GM21360 (cell line): ENCODE data around the gene AGL.
"Not testable (repeated sequence)": the region's sequence is repeated elsewhere in the genome, so short reads cannot be mapped to it uniquely, and the experiment has no call there.

ENCODE experiments used
- ATAC-seq: cut with Tn5 transposase; IDR thresholded peaks from one replicate; pipeline ENCODE4 v1.9.1; 2021; ENCODE audit warnings: mild to moderate bottlenecking, moderate library complexity; ENCODE audit not compliant: unreplicated experiment

The AGL gene

GRCh38 chr1:99972066-99972465 lies 121.9 kb downstream of the AGL start:
- ATAC-seq, result not testable (repeated sequence)
